OCI-LY3 (cell line): ENCODE data around the gene CSDE1.

Source experiments
- H2AFZ ChIP-seq: fragments of 200-600, 300-600 bp; shearing (Covaris generic); 2 replicates; pipeline ENCODE4 v1.6.0; 2014; ENCODE audit warnings: antibody characterized with exemption, low read depth, low read length
- H3K27ac ChIP-seq: fragments of 200-600, 300-600 bp; sonication (generic); 2 replicates; pipeline ENCODE4 v1.5.1; 2014; ENCODE audit warnings: mild to moderate bottlenecking, low read length, moderate library complexity, mixed read lengths
- H3K27me3 ChIP-seq: fragments of 200-600, 300-600 bp; sonication (generic); 2 replicates; pipeline ENCODE4 v1.6.1; 2014; ENCODE audit warnings: low read depth, low read length, mixed read lengths
- H3K36me3 ChIP-seq: fragments of 200-600, 300-600 bp; sonication (generic); replicated peaks from 2 replicates; pipeline ENCODE3; 2014; ENCODE audit warnings: low read depth, low read length, mixed read lengths
- H3K4me1 ChIP-seq: fragments of 300-600, 200-600 bp; sonication (generic); 2 replicates; pipeline ENCODE4 v1.6.1; 2014; ENCODE audit warnings: low read length, mixed read lengths
- H3K4me2 ChIP-seq: fragments of 200-600, 300-600 bp; sonication (generic); 2 replicates; pipeline ENCODE4 v1.6.1; 2014; ENCODE audit warnings: low read length, mixed read lengths
- H3K4me3 ChIP-seq: fragments of 300-600, 200-600 bp; sonication (generic); 2 replicates; pipeline ENCODE4 v1.5.1; 2014; ENCODE audit warnings: antibody characterized with exemption, mild to moderate bottlenecking, low read length, moderate library complexity
- H3K79me2 ChIP-seq: fragments of 300-600, 200-600 bp; shearing (Covaris generic); 2 replicates; pipeline ENCODE4 v1.6.1; 2014; ENCODE audit warnings: mild to moderate bottlenecking, low read length, mixed read lengths
- H3K9ac ChIP-seq: fragments of 300-600, 200-600 bp; shearing (Covaris generic); 2 replicates; pipeline ENCODE4 v1.6.0; 2014; ENCODE audit warnings: mild to moderate bottlenecking, low read length, moderate library complexity
- H3K9me3 ChIP-seq: fragments of 200-600, 300-600 bp; shearing (Covaris generic); 2 replicates; pipeline ENCODE4 v1.6.1; 2014; ENCODE audit warnings: low read length, mixed read lengths; ENCODE audit not compliant: insufficient read depth
- H4K20me1 ChIP-seq: fragments of 200-600, 300-600 bp; sonication (generic); 2 replicates; pipeline ENCODE4 v1.6.1; 2016; ENCODE audit warnings: low read length, mixed read lengths; ENCODE audit not compliant: insufficient read depth
- CTCF ChIP-seq: fragments of 200-600, 300-600 bp; sonication (generic); IDR thresholded peaks from 2 replicates; pipeline ENCODE4 v1.5.1; 2014; ENCODE audit warnings: antibody characterized with exemption, low read length, low read depth
- EZH2phosphoT487 ChIP-seq: fragments of 200-600 bp; shearing (Covaris generic); IDR thresholded peaks from 2 replicates; pipeline ENCODE4 v1.6.1; 2018; ENCODE audit warnings: antibody characterized with exemption, mixed run types, low read depth

The CSDE1 gene

DNA sequence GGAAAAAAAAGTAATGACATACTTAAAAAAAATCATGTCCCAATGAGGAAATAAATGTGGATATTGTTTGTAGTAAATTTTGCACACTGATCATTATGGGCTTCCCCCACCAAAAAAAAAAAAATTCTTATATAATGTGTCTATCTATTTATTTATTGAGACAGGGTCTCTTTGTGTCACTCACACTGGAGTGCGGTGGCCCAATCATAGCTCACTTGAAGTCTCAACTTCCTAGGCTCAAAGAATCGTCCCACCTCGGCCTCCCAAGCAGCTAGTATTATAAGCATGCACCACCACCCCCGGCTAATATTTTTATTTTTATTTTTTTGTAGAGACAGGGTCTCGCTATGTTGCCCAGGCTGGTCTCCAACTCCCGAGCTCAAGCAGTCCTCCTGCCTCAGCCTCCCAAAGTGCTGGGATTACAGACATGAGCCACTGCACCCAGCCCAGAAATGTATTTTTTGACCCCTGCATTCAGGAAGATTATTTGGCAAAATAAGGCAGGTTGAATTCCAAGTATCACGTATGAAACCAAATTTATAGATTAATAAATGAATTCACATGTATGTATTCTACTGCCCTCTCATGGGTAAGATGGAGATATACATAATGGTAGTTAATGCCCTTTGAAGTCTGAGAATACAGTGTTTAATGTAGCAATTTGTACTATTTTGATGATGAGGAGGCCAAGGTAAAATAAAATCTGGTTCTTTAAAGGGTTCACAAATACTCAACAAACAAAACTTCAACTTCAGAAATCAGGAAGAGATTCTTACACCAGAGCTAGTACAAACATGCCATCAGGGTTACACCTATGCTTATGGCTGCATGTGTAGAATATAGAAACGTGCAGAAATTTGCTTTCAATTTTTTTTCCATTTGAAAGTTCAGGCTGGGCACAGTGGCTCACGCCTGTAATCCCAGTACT lies 86.5 kb downstream of the CSDE1 start:
- TF ChIP-seq CTCF: peak; percentile 47
- TF ChIP-seq EZH2phosphoT487: no peak

DNA sequence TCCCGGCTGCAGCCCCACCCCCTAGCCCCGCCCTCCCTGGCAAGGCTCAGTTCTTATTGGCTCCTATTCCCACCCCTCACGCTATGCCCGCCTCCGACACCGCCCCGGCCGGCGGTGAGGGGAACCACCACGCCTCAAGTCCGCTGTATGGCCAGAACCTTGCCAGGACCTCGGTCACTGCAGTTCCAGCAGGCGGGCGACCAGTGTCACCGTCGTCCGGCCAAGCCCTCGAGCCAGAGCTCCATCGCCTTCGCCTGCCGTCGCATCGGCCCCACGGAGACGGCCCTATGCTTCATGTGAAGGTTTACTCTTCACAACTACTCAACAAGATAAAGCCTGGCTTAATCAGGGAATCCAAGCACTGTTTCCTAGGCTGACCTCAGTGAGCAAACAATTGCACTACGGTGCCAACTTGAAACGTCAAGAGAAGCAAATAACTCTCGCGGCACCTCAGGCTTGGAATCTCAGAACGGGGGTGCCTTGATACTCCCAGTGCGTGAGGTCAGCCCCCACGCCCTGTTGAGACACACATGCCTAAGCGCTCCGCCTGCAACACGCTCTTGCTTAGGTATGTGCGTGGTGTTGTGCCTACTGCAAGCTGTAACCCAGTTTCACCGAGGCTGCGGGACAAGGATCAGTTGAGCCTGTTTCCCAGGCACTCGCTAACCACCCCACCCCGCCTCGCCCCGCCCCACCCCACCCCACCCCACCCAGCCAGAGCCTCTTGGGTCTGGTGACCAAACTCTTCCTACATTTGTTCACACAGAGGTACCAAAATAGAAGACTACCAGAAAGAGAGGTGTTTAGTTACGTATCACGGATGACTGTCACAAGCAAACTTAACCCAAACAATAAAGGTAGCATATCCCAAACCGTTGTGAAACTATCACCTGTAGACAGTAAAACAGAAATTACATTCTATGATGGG lies 87.4 kb downstream of the CSDE1 start:
- Histone ChIP-seq H3K4me1 (peaks cover 5% of the 10 kb centered on the region; the same call in 1 of the 2 replicates), H3K4me3 (peak overlapping the region; percentile 86), H3K27me3 (peaks cover 8% of the 10 kb centered on the region; the same call in 1 of the 2 replicates), H3K9me3 (no peaks in the 10 kb centered on the region), H3K27ac (no peak overlapping the region), H3K79me2 (no peaks in the 10 kb centered on the region), H3K9ac (peak overlapping the region; percentile 41), H2AFZ (peak overlapping the region; percentile 83), H3K36me3 (no peaks in the 10 kb centered on the region), H3K4me2 (peak overlapping the region; percentile 83), H4K20me1 (no peaks in the 10 kb centered on the region)
- no peak for TF ChIP-seq EZH2phosphoT487
- TF ChIP-seq CTCF: no peak

More for the DNA sequence above, 86.5 kb downstream of the CSDE1 start:
- H3K79me2 ChIP-seq: no peaks in the 10 kb centered on the region
- no peaks in the 10 kb centered on the region for H4K20me1 ChIP-seq
- no peaks in the 10 kb centered on the region for H3K36me3 ChIP-seq
- H3K27me3 ChIP-seq: peaks cover 9% of the 10 kb centered on the region; the same call in 1 of the 2 replicates
- no peak overlapping the region for H2AFZ ChIP-seq
- peaks cover 5% of the 10 kb centered on the region; the same call in 1 of the 2 replicates for H3K4me1 ChIP-seq
- H3K4me3 ChIP-seq: peak overlapping the region; percentile 86
- H3K9ac ChIP-seq: no peak overlapping the region
- no peak overlapping the region for H3K27ac ChIP-seq
- 0 out of 2 replicates have a peak overlapping the region, but pooled peaks have one; percentile 35 for H3K4me2 ChIP-seq
- no peaks in the 10 kb centered on the region for H3K9me3 ChIP-seq

DNA sequence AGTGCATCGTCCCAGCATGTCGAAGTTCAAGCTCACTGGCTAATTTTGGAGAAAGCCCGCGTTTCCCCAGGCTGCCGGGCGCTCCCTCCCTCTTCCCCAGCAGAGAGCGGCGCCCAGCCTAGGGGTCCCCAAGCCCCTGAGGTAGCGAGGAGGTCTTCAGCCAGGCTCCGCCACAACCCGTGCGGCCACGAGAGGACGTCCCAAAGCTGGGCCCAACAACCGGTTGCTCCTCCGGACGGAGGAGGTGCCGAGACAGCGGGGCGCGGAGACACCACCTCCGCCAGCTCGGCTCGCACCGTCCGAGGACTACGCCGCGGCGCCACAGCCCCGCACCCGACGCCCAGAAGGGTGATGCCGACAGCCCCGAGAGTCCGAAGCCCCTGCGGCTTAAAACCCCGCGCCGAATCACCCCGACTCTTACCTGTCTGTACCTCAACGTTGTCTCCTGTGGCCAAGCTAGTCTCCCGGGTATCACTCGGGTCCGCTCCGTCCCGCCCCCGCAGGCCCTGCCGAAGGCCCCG lies 88.2 kb downstream of the CSDE1 start, which contains the start of gene DENND2C:
DENND2C (minus strand) TSS at position 488 of the 521 bp plus-strand sequence. CDS start 44,065 bp downstream, outside the sequence.
- peak within 1 kb of the TSS; percentile 86 for H3K4me3 ChIP-seq
- peaks cover 8% of the 10 kb centered on the region; the same call in 1 of the 2 replicates for H3K27me3 ChIP-seq
- peak within 1 kb of the TSS; percentile 87 for H2AFZ ChIP-seq
- H3K79me2 ChIP-seq: no peaks in the 10 kb centered on the region
- H3K4me1 ChIP-seq: peaks cover 5% of the 10 kb centered on the region; the same call in 1 of the 2 replicates
- no peaks in the 10 kb centered on the region for H3K9me3 ChIP-seq
- H4K20me1 ChIP-seq: no peaks in the 10 kb centered on the region
- H3K27ac ChIP-seq: no peak within 1 kb of the TSS
- no peaks in the 10 kb centered on the region for H3K36me3 ChIP-seq
- H3K9ac ChIP-seq: peak within 1 kb of the TSS; percentile 41
- H3K4me2 ChIP-seq: peak within 1 kb of the TSS; percentile 83
- TF ChIP-seq CTCF (no peak), EZH2phosphoT487 (no peak)
